Effector memory CD4-positive, alpha-beta T cell (primary cell): ENCODE measurements around the gene CEP131.

Source experiments
- DNase-seq, 3 donors: peaks; one replicate each; pipeline ENCODE4 v3.0.0-alpha.2; 2020
- H3K27ac ChIP-seq: 2 replicates; pipeline ENCODE4 v1.7.0; 2013; ENCODE audit warnings: mild to moderate bottlenecking, low read length, moderate library complexity; ENCODE audit not compliant: insufficient read depth, poor library complexity, severe bottlenecking
- H3K27me3 ChIP-seq: replicated peaks from 2 replicates; pipeline ENCODE4 v1.7.0; 2013; ENCODE audit warnings: mild to moderate bottlenecking, low read length; ENCODE audit not compliant: insufficient read depth, control insufficient read depth, poor library complexity, severe bottlenecking
- H3K36me3 ChIP-seq: 2 replicates; pipeline ENCODE4 v1.7.0; 2013; ENCODE audit warnings: mild to moderate bottlenecking, low read length, moderate library complexity; ENCODE audit not compliant: control insufficient read depth, insufficient read depth
- H3K4me1 ChIP-seq: 2 replicates; pipeline ENCODE4 v1.7.0; 2013; ENCODE audit warnings: low read length, mild to moderate bottlenecking; ENCODE audit not compliant: control insufficient read depth, insufficient read depth, poor library complexity, severe bottlenecking
- H3K4me3 ChIP-seq: 2 replicates; pipeline ENCODE4 v1.7.0; 2013; ENCODE audit warnings: low read length, low read depth, mild to moderate bottlenecking; ENCODE audit not compliant: insufficient read depth, poor library complexity, severe bottlenecking
- H3K9me3 ChIP-seq: 2 replicates; pipeline ENCODE4 v1.7.0; 2013; ENCODE audit warnings: mild to moderate bottlenecking, low read length, moderate library complexity; ENCODE audit not compliant: control insufficient read depth

Gene CEP131

GRCh38 chr17:81180836-81181810 is 41.6 kb downstream of the CEP131 start:
- H3K4me3 ChIP-seq: no peak overlapping the region
- H3K4me1 ChIP-seq: no peaks in the 10 kb centered on the region
- no peaks in the 10 kb centered on the region for H3K9me3 ChIP-seq
- H3K36me3 ChIP-seq: no peaks in the 10 kb centered on the region
- H3K27me3 ChIP-seq: no peaks in the 10 kb centered on the region
- DNase-seq: no peak
- no peak overlapping the region for H3K27ac ChIP-seq

GRCh38 chr17:81179861-81180260 is 42.9 kb downstream of the CEP131 start:
- Histone ChIP-seq H3K4me3 (no peak overlapping the region), H3K4me1 (no peaks in the 10 kb centered on the region), H3K36me3 (no peaks in the 10 kb centered on the region), H3K27me3 (no peaks in the 10 kb centered on the region), H3K27ac (no peak overlapping the region), H3K9me3 (no peaks in the 10 kb centered on the region)
- DNase-seq: no peak

GRCh38 chr17:81179220-81179619 is 43.5 kb downstream of the CEP131 start:
- DNase-seq: no peak
- no peak overlapping the region for H3K4me3 ChIP-seq
- H3K27me3 ChIP-seq: no peaks in the 10 kb centered on the region
- no peaks in the 10 kb centered on the region for H3K36me3 ChIP-seq
- no peaks in the 10 kb centered on the region for H3K9me3 ChIP-seq
- H3K4me1 ChIP-seq: no peaks in the 10 kb centered on the region
- no peak overlapping the region for H3K27ac ChIP-seq

GRCh38 chr17:81178136-81179091 is 44.4 kb downstream of the CEP131 start:
- Histone ChIP-seq H3K27ac (no peak overlapping the region), H3K36me3 (no peaks in the 10 kb centered on the region), H3K4me3 (no peak overlapping the region), H3K4me1 (no peaks in the 10 kb centered on the region), H3K9me3 (no peaks in the 10 kb centered on the region), H3K27me3 (no peaks in the 10 kb centered on the region)
- no peak for DNase-seq

- Histone ChIP-seq H3K27ac (no peak overlapping the region), H3K4me1 (no peaks in the 10 kb centered on the region)
These were observed 46.1 kb downstream of the CEP131 start for GRCh38 chr17:81176666-81177065.

GRCh38 chr17:81173762-81174155 is 49.0 kb downstream of the CEP131 start:
- no peak for DNase-seq
- H3K9me3 ChIP-seq: no peaks in the 10 kb centered on the region
- no peak overlapping the region for H3K27ac ChIP-seq
- H3K27me3 ChIP-seq: no peaks in the 10 kb centered on the region
- H3K4me3 ChIP-seq: no peak overlapping the region
- H3K4me1 ChIP-seq: no peaks in the 10 kb centered on the region
- no peaks in the 10 kb centered on the region for H3K36me3 ChIP-seq

More at GRCh38 chr17:81176666-81177065, 46.1 kb downstream of the CEP131 start:
- Histone ChIP-seq H3K4me3 (no peak overlapping the region), H3K27me3 (no peaks in the 10 kb centered on the region), H3K36me3 (no peaks in the 10 kb centered on the region), H3K9me3 (no peaks in the 10 kb centered on the region)
- DNase-seq: no peak

- H3K4me1 ChIP-seq: no peaks in the 10 kb centered on the region
These were observed 49.6 kb downstream of the CEP131 start for GRCh38 chr17:81173052-81173761.

GRCh38 chr17:81171941-81172340 is 50.8 kb downstream of the CEP131 start:
- Histone ChIP-seq H3K27ac (no peak overlapping the region), H3K27me3 (no peaks in the 10 kb centered on the region), H3K4me3 (no peak overlapping the region), H3K36me3 (no peaks in the 10 kb centered on the region), H3K4me1 (no peaks in the 10 kb centered on the region), H3K9me3 (no peaks in the 10 kb centered on the region)
- no peak for DNase-seq

More at GRCh38 chr17:81173052-81173761, 49.6 kb downstream of the CEP131 start:
- Histone ChIP-seq H3K27me3 (no peaks in the 10 kb centered on the region), H3K36me3 (no peaks in the 10 kb centered on the region), H3K9me3 (no peaks in the 10 kb centered on the region), H3K4me3 (no peak overlapping the region), H3K27ac (no peak overlapping the region)
- DNase-seq: no peak

- no peak overlapping the region for H3K4me3 ChIP-seq
- DNase-seq: no peak
These were observed 51.9 kb downstream of the CEP131 start for GRCh38 chr17:81170727-81171494.

More at GRCh38 chr17:81170727-81171494, 51.9 kb downstream of the CEP131 start:
- Histone ChIP-seq H3K9me3 (no peaks in the 10 kb centered on the region), H3K4me1 (no peaks in the 10 kb centered on the region), H3K36me3 (no peaks in the 10 kb centered on the region), H3K27me3 (no peaks in the 10 kb centered on the region), H3K27ac (no peak overlapping the region)
